Activated B cell treated with CpG ODN at 0.5 μM for 24 hours (primary cell): Measurements from ENCODE around the gene ANAPC7. TPM values are rescaled to one million over a fixed set of nuclear protein-coding genes. Genes with fewer than 3 reads are reported as not detected.
A peak's percentile ranks its signal among the peaks of the same experiment; 100 is the strongest.
"Not testable (repeated sequence)": the region's sequence is repeated elsewhere in the genome, so short reads cannot be mapped to it uniquely, and the experiment has no call there.

Source experiments
- ATAC-seq: fragments of 200-7000 bp; cut with Tn5 transposase; one replicate; pipeline ENCODE4 v1.10.0; 2021; ENCODE audit warnings: low read depth, mild to moderate bottlenecking, moderate library complexity
- CTCF ChIA-PET: fragments of 350-600 bp; sonication (Branson Sonifier 250); formaldehyde crosslinking; loops from one replicate; lab custom pipeline; 2021; ENCODE audit warnings: antibody characterized with exemption; lab: Charles Lee
- POLR2A ChIA-PET: fragments of 350-600 bp; sonication (Branson Sonifier 250); formaldehyde crosslinking; loops from one replicate; lab custom pipeline; 2021; ENCODE audit warnings: antibody characterized with exemption; lab: Charles Lee
- DNase-seq: peaks from one replicate; pipeline ENCODE4 v3.0.0; 2022
- H3K27ac Mint-ChIP-seq: one replicate; pipeline ENCODE4 v1.8.0; 2020; ENCODE audit warnings: mixed read lengths
- H3K27me3 Mint-ChIP-seq: one replicate; pipeline ENCODE4 v1.8.0; 2021; ENCODE audit warnings: mixed read lengths
- H3K36me3 Mint-ChIP-seq: one replicate; pipeline ENCODE4 v1.8.0; 2021; ENCODE audit warnings: low read depth, mixed read lengths
- H3K4me1 Mint-ChIP-seq: one replicate; pipeline ENCODE4 v1.8.0; 2021; ENCODE audit warnings: mixed read lengths
- H3K4me3 Mint-ChIP-seq: one replicate; pipeline ENCODE4 v1.8.0; 2020; ENCODE audit warnings: mild to moderate bottlenecking, mixed read lengths
- H3K9me3 Mint-ChIP-seq: one replicate; pipeline ENCODE4 v1.8.0; 2020; ENCODE audit warnings: mixed read lengths
- intact Hi-C: fragments of 100-400 bp; cut with micrococcal nuclease; formaldehyde crosslinking; loops from one replicate; pipeline ENCODE4 v1.15.1; 2024
- total RNA-seq: library from RNA; stranded (reverse); gene quantifications from 2 replicates; pipeline ENCODE4 v1.2.3, GENCODE V29; 2022
- TF ChIP-seq, protein P1 (sequence below): fragments of 200-600 bp; IDR thresholded peaks from one replicate; pipeline ENCODE4 v1.8.0; 2022; ENCODE audit warnings: antibody characterized with exemption, mild to moderate bottlenecking

The ANAPC7 gene
- total RNA-seq, 1 donor from 2014 or later = 76.2 TPM

DNA sequence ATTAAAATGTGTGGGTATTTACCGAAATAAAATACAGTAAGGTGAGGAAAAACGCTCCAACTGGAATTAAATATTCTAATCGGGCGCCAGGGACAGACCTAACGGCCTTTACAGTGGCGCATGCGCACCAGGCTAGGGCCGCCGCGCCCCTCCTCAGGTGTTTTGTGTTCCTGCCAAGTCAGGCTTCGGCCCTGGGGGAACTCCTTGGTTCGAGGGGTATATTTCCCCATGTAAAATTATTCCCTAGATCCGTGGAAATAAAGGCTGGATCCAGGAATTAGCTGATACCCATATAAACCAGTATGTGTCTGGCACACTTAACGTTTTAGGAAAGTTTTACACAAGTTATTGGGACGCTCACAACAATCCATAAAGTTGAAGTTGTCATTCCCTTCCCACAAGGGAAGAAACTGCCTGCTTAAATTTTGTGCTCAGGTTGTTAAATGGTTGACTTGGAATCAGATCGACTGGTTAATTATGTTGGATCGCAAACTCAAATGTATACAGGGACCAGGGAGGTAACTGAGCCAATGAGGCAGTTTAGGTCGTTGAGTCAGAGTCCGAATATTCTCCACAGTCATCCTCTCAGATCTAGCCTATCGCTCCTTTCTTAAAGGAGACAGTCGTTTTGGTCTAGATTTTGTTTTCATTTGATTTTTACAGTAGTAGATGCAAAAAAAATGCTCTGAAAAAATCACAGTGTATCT lies 621 bp upstream of the ANAPC7 start:
- Mint-ChIP-seq H3K4me3 (peak overlapping the region; percentile 99), H3K9me3 (no peaks in the 10 kb centered on the region), H3K36me3 (peaks cover 29% of the 10 kb centered on the region), H3K27me3 (no peaks in the 10 kb centered on the region), H3K4me1 (peaks cover 33% of the 10 kb centered on the region), H3K27ac (peak overlapping the region; percentile 99)
- ATAC-seq (peak; percentile 67), DNase-seq (peak; percentile 64)
- TF ChIP-seq, protein P1, sequence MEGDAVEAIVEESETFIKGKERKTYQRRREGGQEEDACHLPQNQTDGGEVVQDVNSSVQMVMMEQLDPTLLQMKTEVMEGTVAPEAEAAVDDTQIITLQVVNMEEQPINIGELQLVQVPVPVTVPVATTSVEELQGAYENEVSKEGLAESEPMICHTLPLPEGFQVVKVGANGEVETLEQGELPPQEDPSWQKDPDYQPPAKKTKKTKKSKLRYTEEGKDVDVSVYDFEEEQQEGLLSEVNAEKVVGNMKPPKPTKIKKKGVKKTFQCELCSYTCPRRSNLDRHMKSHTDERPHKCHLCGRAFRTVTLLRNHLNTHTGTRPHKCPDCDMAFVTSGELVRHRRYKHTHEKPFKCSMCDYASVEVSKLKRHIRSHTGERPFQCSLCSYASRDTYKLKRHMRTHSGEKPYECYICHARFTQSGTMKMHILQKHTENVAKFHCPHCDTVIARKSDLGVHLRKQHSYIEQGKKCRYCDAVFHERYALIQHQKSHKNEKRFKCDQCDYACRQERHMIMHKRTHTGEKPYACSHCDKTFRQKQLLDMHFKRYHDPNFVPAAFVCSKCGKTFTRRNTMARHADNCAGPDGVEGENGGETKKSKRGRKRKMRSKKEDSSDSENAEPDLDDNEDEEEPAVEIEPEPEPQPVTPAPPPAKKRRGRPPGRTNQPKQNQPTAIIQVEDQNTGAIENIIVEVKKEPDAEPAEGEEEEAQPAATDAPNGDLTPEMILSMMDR = no peak
- POLR2A ChIA-PET = interaction anchor here (0.6 to 2.2 kb wide), 6 partner anchors 13 to 76 kb away, joined by 3 to 19 read pairs (median 6); partner anchors contain the start of gene ARPC3
- intact Hi-C loops = loop anchor here (1.0 to 2.0 kb wide), 6 partner anchors 27 to 392 kb away; partner anchors contain the start of genes ATP2A2, C12orf76, RAD9B and VPS29
- CTCF ChIA-PET = interaction anchor here (1.8 kb wide), 1 partner anchor 27 kb away, joined by 8 read pairs; no protein-coding TSS in a partner anchor

- intact Hi-C loops = no loop called here
- no peak for ATAC-seq
- no peak for DNase-seq
- Mint-ChIP-seq H3K27me3 (no peaks in the 10 kb centered on the region), H3K4me3 (no peak overlapping the region), H3K36me3 (peaks cover 80% of the 10 kb centered on the region), H3K9me3 (no peaks in the 10 kb centered on the region), H3K4me1 (peaks cover 3% of the 10 kb centered on the region), H3K27ac (no peak overlapping the region)
- ChIA-PET POLR2A (no interaction called here), CTCF (no interaction called here)
- TF ChIP-seq, protein P1 = no peak
Measured at GRCh38 chr12:110382683-110383082, 20.8 kb downstream of the ANAPC7 start.

- DNase-seq (no peak), ATAC-seq (no peak)
- H3K4me1 Mint-ChIP-seq = peaks cover 3% of the 10 kb centered on the region
- ChIA-PET POLR2A (interaction anchor here (0.5 kb wide), 1 partner anchor 304 kb away, joined by 6 read pairs; no protein-coding TSS in a partner anchor), CTCF (no interaction called here)
- peaks cover 76% of the 10 kb centered on the region for H3K36me3 Mint-ChIP-seq
- TF ChIP-seq, protein P1 = no peak
- H3K27me3 Mint-ChIP-seq = no peaks in the 10 kb centered on the region
- intact Hi-C loops = no loop called here
- no peak overlapping the region for H3K27ac Mint-ChIP-seq
- no peaks in the 10 kb centered on the region for H3K9me3 Mint-ChIP-seq
- no peak overlapping the region for H3K4me3 Mint-ChIP-seq
Measured at GRCh38 chr12:110379631-110380030, 23.9 kb downstream of the ANAPC7 start.

- ATAC-seq (no peak), DNase-seq (no peak)
- POLR2A ChIA-PET = interaction anchor here (0.5 kb wide), 1 partner anchor 303 kb away, joined by 6 read pairs; no protein-coding TSS in a partner anchor
- H3K27ac Mint-ChIP-seq = no peak overlapping the region
- no peak overlapping the region for H3K4me3 Mint-ChIP-seq
- TF ChIP-seq, protein P1 = no peak
- CTCF ChIA-PET = no interaction called here
- H3K4me1 Mint-ChIP-seq = no peaks in the 10 kb centered on the region
- H3K36me3 Mint-ChIP-seq = peaks cover 76% of the 10 kb centered on the region
- H3K9me3 Mint-ChIP-seq = no peaks in the 10 kb centered on the region
- intact Hi-C loops = no loop called here
- no peaks in the 10 kb centered on the region for H3K27me3 Mint-ChIP-seq
Measured at GRCh38 chr12:110379197-110379596, 24.3 kb downstream of the ANAPC7 start.

DNA sequence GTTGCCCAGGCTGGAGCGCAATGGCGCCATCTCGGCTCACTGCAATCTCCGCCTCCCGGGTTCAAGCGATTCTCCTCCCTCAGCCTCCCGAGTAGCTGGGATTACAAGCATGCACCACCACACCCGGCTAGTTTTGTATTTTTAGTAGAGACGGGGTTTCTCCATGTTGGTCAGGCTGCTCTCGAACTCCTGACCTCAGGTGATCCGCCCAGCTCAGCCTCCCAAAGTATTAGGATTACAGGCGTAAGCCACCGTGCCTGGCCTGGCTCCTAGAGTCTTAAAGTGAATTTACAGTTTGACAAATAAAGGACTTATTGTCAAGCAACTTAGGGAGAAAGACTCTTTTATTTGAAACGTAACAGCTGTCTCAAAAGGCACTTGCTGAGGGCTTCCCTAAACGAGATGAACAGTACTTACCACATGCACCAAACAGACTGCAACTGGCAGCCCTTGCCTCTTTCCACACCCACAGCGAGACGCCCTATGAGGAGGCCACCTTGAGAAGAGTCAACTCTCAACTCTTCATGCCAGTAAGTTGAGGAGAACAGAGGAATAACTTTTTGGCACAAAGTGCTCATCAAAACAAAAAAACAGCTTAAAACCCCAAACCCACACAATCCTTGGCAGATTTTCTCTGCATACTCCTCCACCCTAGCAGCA lies 25.2 kb downstream of the ANAPC7 start:
- H3K27me3 Mint-ChIP-seq, CTCF ChIA-PET, H3K9me3 Mint-ChIP-seq, POLR2A ChIA-PET, H3K4me3 Mint-ChIP-seq, H3K4me1 Mint-ChIP-seq, ATAC-seq, DNase-seq, intact Hi-C loops: not testable (repeated sequence)
- Mint-ChIP-seq H3K36me3 (peaks cover 83% of the 10 kb centered on the region), H3K27ac (peak overlapping the region; percentile 9)
